ENCODE results near the gene CCL1.

DNA sequence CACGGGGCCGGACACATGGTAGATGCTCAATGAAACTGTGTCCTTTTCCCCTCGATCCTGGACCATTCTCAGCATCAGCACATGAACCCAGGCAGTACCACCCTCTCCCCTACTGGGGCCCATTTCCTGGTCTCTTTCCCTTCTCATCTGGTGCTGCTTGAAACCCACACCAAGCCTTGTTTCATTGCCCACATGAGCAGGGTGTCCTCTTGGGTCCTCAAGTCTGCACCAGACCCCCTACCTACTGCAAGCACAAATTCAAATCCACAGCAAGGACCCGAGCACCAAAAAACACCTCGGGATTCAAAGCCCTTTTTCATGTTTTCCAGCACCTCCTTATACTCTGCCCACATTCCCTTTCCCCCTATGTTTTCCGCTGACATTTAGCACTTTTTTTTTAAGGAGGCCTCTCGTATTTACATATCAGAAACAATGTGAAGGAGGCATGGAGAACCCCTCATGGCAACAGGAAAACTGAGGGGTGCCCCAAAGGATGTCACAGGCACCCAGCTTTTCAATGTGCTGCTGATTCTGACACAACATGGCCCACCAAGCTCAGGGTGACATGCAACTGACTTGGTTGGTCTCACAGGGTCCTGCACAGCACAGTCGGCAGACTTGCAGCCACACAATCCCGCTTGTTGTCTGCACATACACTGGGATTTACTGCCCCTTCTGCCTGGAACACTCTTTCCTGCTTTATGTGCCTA, 4.6 kb upstream of the CCL1 start:
- no peak for TF ChIP-seq CTCF (IDR thresholded peaks at IDR 0.05; ENCODE audit: low read depth, low read length, poor library complexity, severe bottlenecking)
- no peak for TF ChIP-seq EZH2phosphoT487 (IDR thresholded peaks at IDR 0.05; ENCODE audit: borderline replicate concordance, low read length)
